Suprapubic skin (tissue), 4 donors: ENCODE measurements around the gene TEKT5. TPM values are rescaled to one million over a fixed set of nuclear protein-coding genes. Genes with fewer than 3 reads are reported as not detected.

Experiments used
- DNase-seq, 2 donors: peaks; one replicate each; pipeline ENCODE4 v3.0.0-alpha.2; 2019; ENCODE audit warnings: low spot score in 2 of 2
- H3K27ac ChIP-seq: fragments of 200-600 bp; sonication (generic); one replicate; pipeline ENCODE4 v1.5.1; 2019
- H3K27me3 ChIP-seq: fragments of 200-600 bp; sonication (generic); one replicate; pipeline ENCODE4 v1.5.1; 2019
- H3K36me3 ChIP-seq: fragments of 200-600 bp; sonication (generic); one replicate; pipeline ENCODE4 v1.5.1; 2019
- H3K4me1 ChIP-seq: fragments of 200-600 bp; sonication (generic); one replicate; pipeline ENCODE4 v1.5.1; 2019
- H3K4me3 ChIP-seq: fragments of 200-600 bp; sonication (generic); one replicate; pipeline ENCODE4 v1.5.1; 2019; ENCODE audit warnings: mild to moderate bottlenecking
- H3K9me3 ChIP-seq: fragments of 200-600 bp; sonication (generic); one replicate; pipeline ENCODE4 v1.5.1; 2019
- CTCF ChIP-seq, 2 donors: fragments of 200-600 bp in 1 of 2; fragments of 450-650 bp in 1 of 2; sonication (generic) in 1 of 2; IDR thresholded peaks; one replicate each; pipeline ENCODE4 v1.5.1; 2016 to 2019; ENCODE audit warnings: antibody characterized with exemption in 2 of 2, mild to moderate bottlenecking in 1 of 2, moderate library complexity in 1 of 2
- EP300 ChIP-seq: sonication (generic); formaldehyde crosslinking; IDR thresholded peaks from one replicate; pipeline ENCODE4 v1.6.1; 2017; ENCODE audit warnings: antibody characterized with exemption
- POLR2A ChIP-seq, 2 donors: fragments of 450-650 bp; IDR thresholded peaks; one replicate each; pipeline ENCODE4 v1.6.1; 2017; ENCODE audit warnings: antibody characterized with exemption in 2 of 2, mild to moderate bottlenecking in 2 of 2, moderate library complexity in 2 of 2
- POLR2AphosphoS5 ChIP-seq, 3 donors: sonication (generic); formaldehyde crosslinking; IDR thresholded peaks; one replicate each; pipeline ENCODE4 v1.6.1; 2017; ENCODE audit warnings: antibody characterized with exemption in 3 of 3
- WGBS: methylation state at CpG from one replicate; pipeline ENCODE4 v1.1.5; 2018; 5-methylcytosine and 5-hydroxymethylcytosine counted together
- total RNA-seq, 4 donors: library from RNA; depleted of rRNA; stranded (reverse); fragments of >200 nt; gene quantifications; one replicate each; pipeline ENCODE4 v1.1.0, GENCODE V29; 2016

The TEKT5 gene
- total RNA-seq, 4 donors from 2014 or later: 0.64 to 2.3 TPM; not detected in 2

- Histone ChIP-seq H3K27ac (no peak overlapping the region), H3K36me3 (no peaks in the 10 kb centered on the region), H3K4me3 (no peak overlapping the region), H3K9me3 (no peaks in the 10 kb centered on the region), H3K4me1 (peaks cover 64% of the 10 kb centered on the region), H3K27me3 (no peaks in the 10 kb centered on the region)
- 29% methylated on average over 6 of the region's 11 CpGs for WGBS
- no peak for DNase-seq
- no peak for TF ChIP-seq EP300
- no peak for TF ChIP-seq CTCF (IDR thresholded peaks at IDR 0.05)
- TF ChIP-seq POLR2A (IDR thresholded peaks at IDR 0.05): no peak
- TF ChIP-seq POLR2AphosphoS5 (IDR thresholded peaks at IDR 0.05): no peak
Observed at GRCh38 chr16:10598157-10598556, 96.6 kb downstream of the TEKT5 start.

- Histone ChIP-seq H3K9me3 (no peaks in the 10 kb centered on the region), H3K27ac (no peak overlapping the region), H3K4me3 (no peak overlapping the region), H3K36me3 (no peaks in the 10 kb centered on the region), H3K27me3 (no peaks in the 10 kb centered on the region), H3K4me1 (peaks cover 63% of the 10 kb centered on the region)
- 70% methylated on average over 3 of the region's 3 CpGs for WGBS
- DNase-seq: no peak
- TF ChIP-seq CTCF (IDR thresholded peaks at IDR 0.05) (no peak), POLR2A (IDR thresholded peaks at IDR 0.05) (no peak), POLR2AphosphoS5 (IDR thresholded peaks at IDR 0.05) (no peak), EP300 (no peak)
Observed at GRCh38 chr16:10597187-10597601, 97.5 kb downstream of the TEKT5 start.

- Histone ChIP-seq H3K9me3 (no peaks in the 10 kb centered on the region), H3K27me3 (no peaks in the 10 kb centered on the region), H3K4me3 (no peak overlapping the region), H3K27ac (peak overlapping the region; percentile 39), H3K4me1 (peaks cover 36% of the 10 kb centered on the region), H3K36me3 (no peaks in the 10 kb centered on the region)
- peak; percentile 84 to 85 for DNase-seq
- TF ChIP-seq POLR2A (IDR thresholded peaks at IDR 0.05): no peak
- no peak for TF ChIP-seq EP300
- no peak for TF ChIP-seq CTCF (IDR thresholded peaks at IDR 0.05)
- TF ChIP-seq POLR2AphosphoS5 (IDR thresholded peaks at IDR 0.05): peak in 2 of 3 donors; percentile 80 to 100
- 50% methylated on average over 8 of the region's 9 CpGs for WGBS
Observed at GRCh38 chr16:10594312-10594950, 100.3 kb downstream of the TEKT5 start.

- DNase-seq: no peak
- 86% methylated on average over 1 of the region's 1 CpG for WGBS
- Histone ChIP-seq H3K27ac (no peak overlapping the region), H3K27me3 (no peaks in the 10 kb centered on the region), H3K9me3 (no peaks in the 10 kb centered on the region), H3K4me1 (peaks cover 25% of the 10 kb centered on the region), H3K36me3 (no peaks in the 10 kb centered on the region), H3K4me3 (no peak overlapping the region)
- TF ChIP-seq POLR2A (IDR thresholded peaks at IDR 0.05): no peak
- TF ChIP-seq EP300: no peak
- TF ChIP-seq CTCF (IDR thresholded peaks at IDR 0.05): no peak
- TF ChIP-seq POLR2AphosphoS5 (IDR thresholded peaks at IDR 0.05): no peak
Observed at GRCh38 chr16:10592611-10593010, 102.1 kb downstream of the TEKT5 start.

GRCh38 chr16:10590342-10590741, 104.4 kb downstream of the TEKT5 start:
- no peak for DNase-seq
- 88% methylated on average over 4 of the region's 4 CpGs for WGBS
- Histone ChIP-seq H3K4me1 (peaks cover 20% of the 10 kb centered on the region), H3K4me3 (no peak overlapping the region), H3K27me3 (no peaks in the 10 kb centered on the region), H3K9me3 (no peaks in the 10 kb centered on the region), H3K36me3 (no peaks in the 10 kb centered on the region), H3K27ac (no peak overlapping the region)
- TF ChIP-seq POLR2AphosphoS5 (IDR thresholded peaks at IDR 0.05) (no peak), EP300 (no peak), CTCF (IDR thresholded peaks at IDR 0.05) (no peak), POLR2A (IDR thresholded peaks at IDR 0.05) (no peak)
